ENCODE data around the gene PIBF1.

GRCh38 chr13:72953391-72953965 is 171.5 kb downstream of the PIBF1 start:
- no peak for TF ChIP-seq CTCF (IDR thresholded peaks at IDR 0.05)
- TF ChIP-seq EP300 (IDR thresholded peaks at IDR 0.05; ENCODE audit: low read depth), result no peak
- no peak for TF ChIP-seq POLR2AphosphoS5 (IDR thresholded peaks at IDR 0.05)

Data from transverse colon (tissue), 4 donors.